Measurements from ENCODE around the gene VANGL2. TPM values are rescaled to one million over a fixed set of nuclear protein-coding genes. Genes with fewer than 3 reads are reported as not detected.

The VANGL2 gene
- total RNA-seq, 4 donors from 2014 or later: 0.84 to 2.0 (median 1.4) TPM

- Histone ChIP-seq H3K27me3 (no peaks in the 10 kb centered on the region), H3K4me1 (peaks cover 0 to 3% (median 0%) of the 10 kb centered on the region in 4 donors), H3K27ac (no peak overlapping the region), H3K4me3 (no peak overlapping the region), H3K36me3 (no peaks in the 10 kb centered on the region), H3K9me3 (no peaks in the 10 kb centered on the region)
- WGBS, 2 donors: 92% methylated on average over 8 of the region's 8 CpGs
- no peak for DNase-seq (ENCODE audit: low spot score in 2 of 2)
- TF ChIP-seq CTCF (IDR thresholded peaks at IDR 0.05): no peak
- TF ChIP-seq EP300 (IDR thresholded peaks at IDR 0.05): no peak
- TF ChIP-seq POLR2A (IDR thresholded peaks at IDR 0.05): no peak
These were observed 5.7 kb upstream of the VANGL2 start for GRCh38 chr1:160394673-160395072.

DNA sequence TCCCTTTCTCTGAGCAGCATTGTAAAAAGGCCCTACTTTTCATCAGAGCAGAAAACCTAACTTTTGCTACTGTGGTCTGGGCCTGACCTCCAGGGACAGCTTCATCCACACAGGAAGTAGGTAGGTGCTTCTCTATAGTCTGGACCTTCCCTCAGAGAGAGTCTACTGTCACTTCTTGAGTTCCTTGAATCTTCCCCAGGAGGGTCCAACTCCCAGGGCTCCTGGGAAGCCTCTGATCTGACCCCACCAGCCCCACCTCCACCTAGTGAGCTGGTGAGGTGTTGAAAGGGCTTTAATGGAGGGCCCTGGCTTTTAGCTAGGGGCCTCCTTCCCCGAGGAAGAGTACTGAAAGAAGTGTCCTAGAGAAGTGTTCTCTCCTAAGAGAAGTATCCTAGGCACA lies 2.7 kb upstream of the VANGL2 start:
- Histone ChIP-seq H3K4me1 (peaks cover 0 to 30% (median 0%) of the 10 kb centered on the region in 4 donors), H3K27ac (no peak overlapping the region), H3K9me3 (no peaks in the 10 kb centered on the region), H3K27me3 (no peaks in the 10 kb centered on the region), H3K4me3 (no peak overlapping the region), H3K36me3 (no peaks in the 10 kb centered on the region)
- 54 to 64% methylated on average over 1 of the region's 1 CpG for WGBS, 2 donors
- TF ChIP-seq POLR2A (IDR thresholded peaks at IDR 0.05) (no peak), CTCF (IDR thresholded peaks at IDR 0.05) (no peak), EP300 (IDR thresholded peaks at IDR 0.05) (no peak)
- no peak for DNase-seq (ENCODE audit: low spot score in 2 of 2)

DNA sequence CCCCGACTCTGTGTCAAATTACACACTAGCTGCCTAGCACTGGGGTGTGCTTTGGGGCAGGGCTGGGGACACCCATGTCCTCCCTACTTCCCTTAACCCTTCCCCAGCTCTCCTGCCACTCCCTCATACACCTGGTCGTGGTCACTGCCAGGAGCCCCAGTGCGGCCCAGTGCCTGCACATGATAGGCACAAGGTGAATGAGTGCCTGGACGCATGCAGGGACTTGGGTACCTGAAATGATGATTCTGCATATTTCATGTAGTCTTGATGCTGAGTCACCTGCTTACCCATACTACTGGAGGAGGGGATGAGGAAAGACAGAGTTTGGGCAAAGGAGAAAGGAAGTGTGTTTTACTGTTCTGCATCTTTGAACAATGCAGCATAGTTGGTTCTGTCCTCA lies 1.5 kb upstream of the VANGL2 start:
- H3K4me1 ChIP-seq: peaks cover 0 to 35% (median 0%) of the 10 kb centered on the region in 4 donors
- TF ChIP-seq CTCF (IDR thresholded peaks at IDR 0.05): no peak
- TF ChIP-seq POLR2A (IDR thresholded peaks at IDR 0.05): no peak
- TF ChIP-seq EP300 (IDR thresholded peaks at IDR 0.05): no peak
- H3K36me3 ChIP-seq: no peaks in the 10 kb centered on the region
- WGBS, 2 donors: 80 to 83% methylated on average over 4 of the region's 4 CpGs
- no peaks in the 10 kb centered on the region for H3K27me3 ChIP-seq
- H3K27ac ChIP-seq: no peak overlapping the region
- no peak for DNase-seq (ENCODE audit: low spot score in 2 of 2)
- no peak overlapping the region for H3K4me3 ChIP-seq
- no peaks in the 10 kb centered on the region for H3K9me3 ChIP-seq

DNA sequence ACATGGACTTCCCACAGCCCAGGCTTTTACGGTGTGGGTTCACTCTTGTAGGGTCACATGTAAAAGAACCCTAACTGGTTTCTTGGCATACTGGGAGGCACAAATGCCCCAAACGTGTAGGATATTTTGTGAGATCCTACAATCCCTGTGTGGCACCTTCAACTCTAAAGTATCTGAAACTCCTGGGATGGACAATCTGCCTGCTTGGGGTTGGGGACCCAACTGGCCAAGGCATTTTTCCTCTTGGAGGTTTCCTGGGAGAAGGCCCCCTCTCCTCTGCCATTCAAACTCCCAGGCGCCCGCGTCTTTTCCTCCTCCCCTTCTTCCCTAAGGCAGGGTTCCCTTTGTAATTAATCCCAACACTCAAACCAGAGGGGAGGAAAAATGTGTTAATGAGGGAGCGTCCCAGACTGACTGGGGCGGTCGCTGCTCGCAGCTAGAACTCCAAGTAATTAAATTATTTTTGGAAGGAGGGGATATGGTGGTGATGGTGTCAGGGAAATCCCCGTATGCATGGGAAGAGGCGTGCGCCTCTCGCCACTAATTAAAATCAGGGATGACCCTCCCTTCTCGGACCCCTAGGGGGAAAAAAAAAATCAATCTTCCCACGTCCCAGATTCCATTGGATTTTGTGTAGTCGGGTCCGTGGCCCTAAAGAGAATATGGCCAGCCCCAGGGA lies 681 bp upstream of the VANGL2 start:
- TF ChIP-seq CTCF (IDR thresholded peaks at IDR 0.05): no peak
- no peak for TF ChIP-seq POLR2A (IDR thresholded peaks at IDR 0.05)
- TF ChIP-seq EP300 (IDR thresholded peaks at IDR 0.05): no peak
- Histone ChIP-seq H3K9me3 (no peaks in the 10 kb centered on the region), H3K4me1 (peaks cover 0 to 35% (median 0%) of the 10 kb centered on the region in 4 donors), H3K4me3 (peak overlapping the region; percentile 38 to 85 (median 61)), H3K27ac (peak overlapping the region; percentile 12 to 86 (median 72)), H3K36me3 (no peaks in the 10 kb centered on the region), H3K27me3 (no peaks in the 10 kb centered on the region)
- DNase-seq (ENCODE audit: low spot score in 2 of 2): no peak
- WGBS, 2 donors: 18 to 23% methylated on average over 17 of the region's 17 CpGs

DNA sequence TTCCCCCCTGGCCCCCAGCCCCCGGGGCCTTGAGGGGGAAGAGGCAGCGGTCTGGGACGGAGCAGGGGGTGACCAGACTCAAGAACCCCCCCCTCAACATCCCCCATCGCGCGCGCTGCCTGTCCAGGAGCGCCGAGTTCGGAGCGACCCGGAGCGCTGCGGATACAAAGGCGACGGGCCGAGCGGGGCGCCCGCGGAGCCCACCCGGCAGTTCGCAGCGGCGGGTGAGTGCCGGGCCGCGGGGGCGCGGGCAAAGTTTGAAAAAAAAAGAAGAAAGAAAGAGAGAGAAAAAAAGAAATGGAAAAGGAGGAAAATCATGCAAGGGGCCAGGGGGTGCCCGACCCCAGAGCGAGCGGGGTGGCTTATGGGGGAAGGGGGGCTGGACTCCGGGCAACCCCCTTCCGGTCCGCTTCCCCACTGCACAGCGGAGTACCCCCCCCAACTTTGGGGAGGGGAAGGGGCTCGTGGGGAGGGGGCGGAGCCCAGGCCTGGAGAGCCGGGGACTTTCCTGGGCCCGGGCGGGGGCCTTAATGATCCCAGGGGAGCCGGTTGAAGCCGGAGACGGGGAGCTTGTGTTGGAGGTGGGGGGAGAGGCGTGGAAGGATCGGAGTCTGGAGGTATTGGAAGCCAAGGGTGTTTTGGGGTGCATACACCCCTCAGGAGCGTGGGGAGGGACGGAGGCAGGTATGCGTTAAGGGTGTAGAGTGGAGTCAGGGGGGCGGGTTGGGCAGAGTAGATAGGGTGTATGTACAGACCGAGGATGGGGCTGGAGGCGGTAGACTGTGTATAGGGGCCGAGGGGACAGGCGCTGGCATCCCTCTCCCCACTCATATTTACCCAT lies 502 bp downstream of the VANGL2 start:
- Histone ChIP-seq H3K27me3 (no peaks in the 10 kb centered on the region), H3K27ac (peak overlapping the region; percentile 30 to 86 (median 72)), H3K4me1 (peaks cover 0 to 35% (median 0%) of the 10 kb centered on the region in 4 donors), H3K9me3 (no peaks in the 10 kb centered on the region), H3K4me3 (peak overlapping the region; percentile 38 to 85 (median 61)), H3K36me3 (no peaks in the 10 kb centered on the region)
- 3 to 4% methylated on average over 47 to 54 of the region's 55 CpGs for WGBS, 2 donors
- DNase-seq (ENCODE audit: low spot score in 2 of 2): no peak
- no peak for TF ChIP-seq CTCF (IDR thresholded peaks at IDR 0.05)
- TF ChIP-seq POLR2A (IDR thresholded peaks at IDR 0.05): no peak
- TF ChIP-seq EP300 (IDR thresholded peaks at IDR 0.05): no peak
